GM12801 (cell line): ENCODE measurements around the gene ACSL3.

Experiments
- TF ChIP-seq, protein P1 (sequence below): IDR thresholded peaks from one replicate; pipeline ENCODE4 v1.5.1; 2011; ENCODE audit warnings: control low read depth; ENCODE audit not compliant: insufficient read length; ENCODE audit errors: extremely low read depth

Gene ACSL3

DNA sequence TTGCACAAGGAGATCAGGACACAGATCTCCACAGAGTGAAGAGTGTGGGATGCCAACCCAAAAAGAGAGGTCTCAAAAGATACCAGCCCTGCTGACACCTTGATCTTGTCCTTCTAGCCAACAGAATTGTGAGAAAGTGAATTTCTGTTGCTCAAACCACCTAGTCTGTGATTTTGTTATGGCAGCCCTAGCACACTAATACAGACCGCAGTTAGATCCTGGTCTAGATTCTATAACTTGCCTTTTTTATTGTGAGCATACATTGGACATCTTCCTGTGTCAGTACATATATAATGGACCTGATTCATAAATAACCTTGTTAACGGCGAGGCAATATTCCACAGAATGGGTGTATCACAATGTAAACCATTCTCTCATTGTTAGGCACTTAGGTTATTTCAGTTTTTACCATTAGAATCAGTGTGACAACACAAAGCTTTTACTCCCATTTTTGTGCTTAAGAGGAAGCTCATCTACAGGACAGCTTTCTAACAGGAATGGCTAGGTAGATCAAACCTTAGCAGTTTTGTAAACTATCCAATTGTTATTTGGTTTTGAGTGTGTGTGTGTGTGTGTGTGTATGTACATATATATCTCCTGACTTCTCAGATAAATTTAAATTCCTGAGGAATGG is 89.0 kb downstream of the ACSL3 start:
- TF ChIP-seq, protein P1, sequence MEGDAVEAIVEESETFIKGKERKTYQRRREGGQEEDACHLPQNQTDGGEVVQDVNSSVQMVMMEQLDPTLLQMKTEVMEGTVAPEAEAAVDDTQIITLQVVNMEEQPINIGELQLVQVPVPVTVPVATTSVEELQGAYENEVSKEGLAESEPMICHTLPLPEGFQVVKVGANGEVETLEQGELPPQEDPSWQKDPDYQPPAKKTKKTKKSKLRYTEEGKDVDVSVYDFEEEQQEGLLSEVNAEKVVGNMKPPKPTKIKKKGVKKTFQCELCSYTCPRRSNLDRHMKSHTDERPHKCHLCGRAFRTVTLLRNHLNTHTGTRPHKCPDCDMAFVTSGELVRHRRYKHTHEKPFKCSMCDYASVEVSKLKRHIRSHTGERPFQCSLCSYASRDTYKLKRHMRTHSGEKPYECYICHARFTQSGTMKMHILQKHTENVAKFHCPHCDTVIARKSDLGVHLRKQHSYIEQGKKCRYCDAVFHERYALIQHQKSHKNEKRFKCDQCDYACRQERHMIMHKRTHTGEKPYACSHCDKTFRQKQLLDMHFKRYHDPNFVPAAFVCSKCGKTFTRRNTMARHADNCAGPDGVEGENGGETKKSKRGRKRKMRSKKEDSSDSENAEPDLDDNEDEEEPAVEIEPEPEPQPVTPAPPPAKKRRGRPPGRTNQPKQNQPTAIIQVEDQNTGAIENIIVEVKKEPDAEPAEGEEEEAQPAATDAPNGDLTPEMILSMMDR, result no peak

DNA sequence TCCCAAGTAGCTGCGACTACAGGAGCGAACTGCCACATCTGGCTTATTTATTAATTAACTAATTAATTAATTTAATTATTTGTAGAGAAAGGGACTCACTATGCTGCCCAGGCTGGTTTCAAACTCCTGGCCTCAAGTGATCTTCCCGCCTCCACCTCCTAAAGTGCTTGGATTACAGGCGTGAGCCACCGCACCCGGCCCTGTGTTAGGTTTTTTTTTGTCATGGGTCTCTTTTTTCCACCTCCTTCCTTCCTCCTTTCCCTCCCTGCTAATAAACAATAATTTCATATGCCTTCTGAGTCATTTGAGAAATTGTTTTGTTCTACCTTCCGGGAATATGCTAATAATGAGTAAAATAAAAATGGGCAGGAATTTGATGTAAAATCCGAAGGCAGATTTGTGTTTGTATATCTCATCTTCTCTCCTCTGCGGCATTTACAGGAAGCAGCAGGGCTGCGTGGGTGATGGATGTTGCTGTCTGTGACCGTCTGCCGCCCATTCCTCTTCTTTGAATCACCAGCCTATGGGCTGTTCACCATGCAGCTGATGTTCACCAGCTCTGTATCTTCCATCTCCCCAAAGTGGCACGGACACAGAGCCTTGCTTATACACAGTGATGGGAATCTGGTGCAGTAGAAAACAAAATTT is 89.9 kb downstream of the ACSL3 start:
- TF ChIP-seq, protein P1, result no peak

GRCh38 chr2:222952204-222952603 is 91.4 kb downstream of the ACSL3 start:
- TF ChIP-seq, protein P1, result no peak

DNA sequence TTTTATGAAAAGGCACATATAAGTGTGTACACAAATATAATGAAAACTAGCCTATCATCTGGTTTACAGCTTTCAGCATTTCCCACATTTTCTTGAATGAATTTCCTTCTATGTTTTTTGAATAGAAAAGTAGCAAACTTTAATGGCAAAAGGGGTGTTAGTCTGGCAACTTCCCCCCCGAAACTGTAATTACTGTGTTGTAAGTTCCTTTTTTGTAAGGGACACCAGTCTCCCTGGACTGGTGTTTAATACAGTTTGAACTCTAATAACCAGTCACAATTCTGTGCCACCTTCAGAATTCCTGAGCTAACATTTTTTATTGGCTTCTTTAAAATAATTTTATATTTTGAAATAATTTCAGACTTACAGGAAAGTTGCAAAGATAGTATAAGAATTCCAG is 94.2 kb downstream of the ACSL3 start:
- TF ChIP-seq, protein P1, result no peak

DNA sequence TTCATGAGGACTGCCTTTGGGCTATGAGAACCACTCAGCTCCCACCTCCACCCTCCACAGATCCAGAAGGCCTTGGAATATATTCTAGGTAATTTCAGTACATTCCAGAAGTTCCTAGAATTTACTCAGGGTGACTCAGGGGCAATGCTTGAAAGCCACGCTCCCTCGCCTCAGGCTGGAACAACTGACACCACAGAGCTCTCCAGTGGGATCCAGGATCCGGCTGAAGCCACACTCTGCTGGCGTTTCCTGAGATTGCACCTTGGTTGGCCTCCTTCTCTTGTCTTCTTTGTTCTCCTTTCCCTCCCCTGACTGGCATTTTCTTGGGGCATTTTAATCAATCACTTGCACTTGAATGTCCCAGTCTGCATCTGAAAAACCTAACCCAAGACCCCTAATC is 98.5 kb downstream of the ACSL3 start:
- TF ChIP-seq, protein P1, result no peak

- TF ChIP-seq, protein P1, result no peak
Measured at GRCh38 chr2:222960126-222960525, 99.3 kb downstream of the ACSL3 start.

DNA sequence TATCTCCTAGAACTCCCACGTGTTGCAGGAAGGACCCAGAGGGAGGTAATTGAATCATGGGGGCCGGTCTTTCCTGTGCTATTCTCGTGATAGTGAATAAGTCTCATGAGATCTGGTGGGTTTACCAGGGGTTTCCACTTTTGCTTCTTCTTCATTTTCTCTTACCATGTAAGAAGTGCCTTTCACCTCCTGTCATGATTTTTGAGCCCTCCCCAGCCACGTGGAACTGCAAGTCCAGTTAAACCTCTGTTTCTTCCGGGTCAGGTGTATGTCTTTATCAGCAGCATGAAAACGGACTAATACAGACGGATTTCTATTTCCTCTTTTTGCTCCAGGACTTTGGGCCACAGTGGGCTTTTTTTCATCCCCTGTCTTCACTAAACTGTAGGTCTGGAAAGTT is 102.8 kb downstream of the ACSL3 start:
- TF ChIP-seq, protein P1, result no peak
